ENCODE measurements around the gene FAM217B. TPM values are rescaled to one million over a fixed set of nuclear protein-coding genes. Genes with fewer than 3 reads are reported as not detected.

FAM217B gene
- total RNA-seq, 2 experiments from 2014 or later, result 17.6 to 18.7 TPM

- Mint-ChIP-seq H3K27ac (no peak overlapping the region), H3K9me3 (no peaks in the 10 kb centered on the region), H3K4me3 (no peak overlapping the region), H3K36me3 (ENCODE audit: low read depth) (no peaks in the 10 kb centered on the region), H3K4me1 (ENCODE audit: low read depth) (no peaks in the 10 kb centered on the region), H3K27me3 (no peaks in the 10 kb centered on the region)
- TF ChIP-seq, protein P1, sequence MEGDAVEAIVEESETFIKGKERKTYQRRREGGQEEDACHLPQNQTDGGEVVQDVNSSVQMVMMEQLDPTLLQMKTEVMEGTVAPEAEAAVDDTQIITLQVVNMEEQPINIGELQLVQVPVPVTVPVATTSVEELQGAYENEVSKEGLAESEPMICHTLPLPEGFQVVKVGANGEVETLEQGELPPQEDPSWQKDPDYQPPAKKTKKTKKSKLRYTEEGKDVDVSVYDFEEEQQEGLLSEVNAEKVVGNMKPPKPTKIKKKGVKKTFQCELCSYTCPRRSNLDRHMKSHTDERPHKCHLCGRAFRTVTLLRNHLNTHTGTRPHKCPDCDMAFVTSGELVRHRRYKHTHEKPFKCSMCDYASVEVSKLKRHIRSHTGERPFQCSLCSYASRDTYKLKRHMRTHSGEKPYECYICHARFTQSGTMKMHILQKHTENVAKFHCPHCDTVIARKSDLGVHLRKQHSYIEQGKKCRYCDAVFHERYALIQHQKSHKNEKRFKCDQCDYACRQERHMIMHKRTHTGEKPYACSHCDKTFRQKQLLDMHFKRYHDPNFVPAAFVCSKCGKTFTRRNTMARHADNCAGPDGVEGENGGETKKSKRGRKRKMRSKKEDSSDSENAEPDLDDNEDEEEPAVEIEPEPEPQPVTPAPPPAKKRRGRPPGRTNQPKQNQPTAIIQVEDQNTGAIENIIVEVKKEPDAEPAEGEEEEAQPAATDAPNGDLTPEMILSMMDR (IDR thresholded peaks at IDR 0.05), result no peak
- ChIA-PET POLR2A (interaction anchor here (1.0 kb wide), 1 partner anchor 85 kb away, joined by 3 read pairs; no protein-coding TSS in a partner anchor), CTCF (interaction anchor here (1.1 kb wide), 1 partner anchor 12 kb away, joined by 3 read pairs; no protein-coding TSS in a partner anchor)
- DNase-seq (no peak), ATAC-seq (no peak)
- intact Hi-C loops (cut with micrococcal nuclease), result no loop called here
These were observed 31.3 kb upstream of the FAM217B start for GRCh38 chr20:59908855-59909254.

DNA sequence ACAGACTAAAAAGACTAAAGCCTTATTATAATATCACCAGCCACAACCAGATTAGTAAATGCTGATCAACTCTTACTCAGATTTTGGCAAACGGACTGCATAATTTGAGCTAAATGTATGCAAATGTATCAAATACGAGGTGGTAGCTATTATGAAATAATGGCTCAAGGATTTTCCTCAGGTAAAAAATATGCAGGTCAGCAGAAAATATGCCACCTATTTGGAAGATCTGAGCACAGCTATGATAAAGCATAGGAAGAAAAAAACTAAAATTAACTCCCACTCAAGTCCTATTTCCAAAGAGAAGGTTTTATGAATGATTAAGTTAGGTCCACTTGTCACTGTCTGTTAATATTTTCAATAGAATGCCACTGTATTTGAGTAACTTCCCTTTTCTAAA is 29.1 kb upstream of the FAM217B start:
- TF ChIP-seq, protein P1 (IDR thresholded peaks at IDR 0.05), result no peak
- ChIA-PET CTCF (interaction anchor here (2.4 kb wide), 1 partner anchor 24 kb away, joined by 12 read pairs; no protein-coding TSS in a partner anchor), POLR2A (no interaction called here)
- DNase-seq (no peak), ATAC-seq (no peak)
- Mint-ChIP-seq H3K4me1 (ENCODE audit: low read depth) (no peaks in the 10 kb centered on the region), H3K4me3 (no peak overlapping the region), H3K9me3 (no peaks in the 10 kb centered on the region), H3K27me3 (no peaks in the 10 kb centered on the region), H3K27ac (no peak overlapping the region), H3K36me3 (ENCODE audit: low read depth) (no peaks in the 10 kb centered on the region)
- intact Hi-C loops (cut with micrococcal nuclease), result no loop called here

DNA sequence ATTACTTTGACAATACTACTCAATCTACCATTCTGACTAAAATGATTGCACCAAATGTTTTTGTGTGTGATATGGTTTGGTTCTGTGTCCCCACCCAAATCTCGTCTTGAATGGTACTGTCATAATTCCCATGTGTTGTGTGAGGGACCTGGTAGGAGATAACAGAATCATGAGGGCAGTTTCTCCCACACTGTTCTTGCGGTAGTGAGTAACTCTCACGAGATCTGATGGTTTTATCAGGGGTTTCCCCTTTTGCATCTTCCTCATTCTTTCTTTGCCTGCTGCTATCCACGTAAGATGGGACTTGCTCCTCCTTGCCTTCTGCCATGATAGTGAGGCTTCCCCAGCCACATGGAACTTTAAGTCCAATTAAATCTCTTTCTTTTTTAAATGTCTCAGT is 27.6 kb upstream of the FAM217B start:
- ATAC-seq (no peak), DNase-seq (no peak)
- Mint-ChIP-seq H3K9me3 (no peaks in the 10 kb centered on the region), H3K27me3 (no peaks in the 10 kb centered on the region), H3K4me1 (ENCODE audit: low read depth) (no peaks in the 10 kb centered on the region), H3K4me3 (no peak overlapping the region), H3K36me3 (ENCODE audit: low read depth) (no peaks in the 10 kb centered on the region), H3K27ac (no peak overlapping the region)
- intact Hi-C loops (cut with micrococcal nuclease), result no loop called here
- ChIA-PET POLR2A (no interaction called here), CTCF (interaction anchor here (2.4 kb wide), 1 partner anchor 22 kb away, joined by 12 read pairs; no protein-coding TSS in a partner anchor)
- TF ChIP-seq, protein P1 (IDR thresholded peaks at IDR 0.05), result no peak

DNA sequence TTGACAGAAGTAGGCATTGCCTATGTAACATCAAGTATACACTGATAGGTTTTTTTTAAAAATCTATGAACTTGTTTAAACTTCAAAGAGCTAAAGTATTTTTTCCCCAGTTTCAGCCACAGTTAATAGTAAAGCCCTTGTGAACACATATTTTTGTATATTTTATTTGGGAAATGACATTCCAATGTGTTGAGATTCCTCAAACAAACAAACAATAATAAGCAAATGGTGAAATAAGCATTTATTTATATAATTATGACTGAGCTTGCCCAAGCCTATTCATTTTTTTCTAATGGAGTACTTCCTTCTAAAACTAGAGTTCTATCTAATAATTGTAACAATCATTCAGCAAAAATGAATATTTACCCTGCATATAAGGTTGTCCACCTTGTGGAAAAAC is 19.2 kb upstream of the FAM217B start:
- no peaks in the 10 kb centered on the region for H3K9me3 Mint-ChIP-seq
- no peaks in the 10 kb centered on the region for H3K36me3 Mint-ChIP-seq (ENCODE audit: low read depth)
- ChIA-PET CTCF (interaction anchor here (0.7 to 2.7 kb wide), 2 partner anchors 13 to 41 kb away, joined by 3 to 9 read pairs; partner anchors contain the start of gene SYCP2), POLR2A (no interaction called here)
- DNase-seq (no peak), ATAC-seq (no peak)
- no peak overlapping the region for H3K4me3 Mint-ChIP-seq
- peaks cover 6% of the 10 kb centered on the region for H3K27me3 Mint-ChIP-seq
- no peak overlapping the region for H3K27ac Mint-ChIP-seq
- intact Hi-C loops (cut with micrococcal nuclease), result no loop called here
- TF ChIP-seq, protein P1 (IDR thresholded peaks at IDR 0.05), result no peak
- H3K4me1 Mint-ChIP-seq (ENCODE audit: low read depth), result no peaks in the 10 kb centered on the region

DNA sequence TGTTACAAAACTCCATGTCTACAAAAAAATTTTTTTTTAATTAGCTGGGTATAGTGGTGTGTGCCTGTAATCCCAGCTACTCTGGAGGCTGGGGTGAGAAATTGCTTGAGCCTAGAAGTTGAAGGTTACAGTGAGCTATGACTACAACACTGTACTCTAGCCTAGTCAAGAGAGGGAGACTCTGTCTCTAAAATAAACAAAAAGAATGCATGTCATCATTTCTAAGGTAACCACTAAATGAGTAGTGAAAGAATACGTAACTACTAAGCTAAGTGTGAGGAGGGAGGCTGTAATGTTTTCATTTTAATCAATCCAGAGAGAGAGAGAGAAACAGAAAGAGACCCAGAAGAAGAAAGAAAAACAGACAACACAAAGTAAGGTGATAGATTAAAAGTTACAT is 16.7 kb upstream of the FAM217B start:
- Mint-ChIP-seq H3K36me3 (ENCODE audit: low read depth) (no peaks in the 10 kb centered on the region), H3K27me3 (peaks cover 6% of the 10 kb centered on the region), H3K27ac (no peak overlapping the region), H3K4me1 (ENCODE audit: low read depth) (no peaks in the 10 kb centered on the region), H3K4me3 (no peak overlapping the region), H3K9me3 (no peaks in the 10 kb centered on the region)
- POLR2A ChIA-PET, result interaction anchor here (1.5 kb wide), 1 partner anchor 21 kb away, joined by 5 read pairs; no protein-coding TSS in a partner anchor
- CTCF ChIA-PET, result interaction anchor here (3.1 kb wide), 1 partner anchor 11 kb away, joined by 19 read pairs; the partner anchor contains the start of gene SYCP2
- TF ChIP-seq, protein P1 (IDR thresholded peaks at IDR 0.05), result no peak
- ATAC-seq (no peak), DNase-seq (no peak)
- intact Hi-C loops (cut with micrococcal nuclease), result no loop called here
